ENCODE results near the gene HMG20B. TPM values are rescaled to one million over a fixed set of nuclear protein-coding genes. Genes with fewer than 3 reads are reported as not detected.

HMG20B gene
- total RNA-seq, result 10 to 100 TPM; 31.4 to 61.1 (median 36.6) TPM

DNA sequence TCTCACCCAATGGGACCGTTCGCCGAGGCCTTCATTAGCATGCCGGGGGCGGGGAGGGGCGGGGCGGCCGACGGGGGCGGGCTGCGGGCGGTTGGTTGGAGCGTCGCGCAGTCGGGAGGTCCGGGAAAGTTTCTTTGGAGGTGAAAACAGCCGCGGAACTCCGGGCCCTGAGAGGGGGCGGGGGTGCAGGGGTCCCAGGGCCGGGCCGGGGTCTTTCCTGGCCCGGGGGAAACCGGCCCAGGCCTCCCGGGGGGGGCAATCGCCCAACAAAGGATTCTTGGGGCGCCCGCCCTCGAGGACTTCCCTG is at the start of gene HMG20B:
HMG20B (plus strand) TSS at position 90 of the 307 bp plus-strand sequence. CDS start 366 bp downstream, outside the sequence.
- in situ Hi-C loops (cut with MboI; ENCODE audit: low sequenced_read_pairs in 4 of 4), result no loop called here
- no peak for ATAC-seq
- Histone ChIP-seq H3K4me1 (peaks cover 16 to 24% of the 10 kb centered on the region in 2 donors), H3K4me3 (peak within 1 kb of the TSS; percentile 84 to 97 (median 88)), H3K9me3 (no peaks in the 10 kb centered on the region), H3K27ac (peak within 1 kb of the TSS; percentile 78 to 90 (median 84)), H3K36me3 (no peaks in the 10 kb centered on the region), H3K27me3 (no peaks in the 10 kb centered on the region)
- intact Hi-C loops (cut with DNase I; ENCODE audit: low total_unique reads), result loop anchor here (1.0 to 2.0 kb wide), 3 partner anchors 16 to 66 kb away; partner anchors contain the start of genes CACTIN, FZR1 and MFSD12
- TF ChIP-seq POLR2A (IDR thresholded peaks at IDR 0.05), result peak; percentile 44 to 60
- TF ChIP-seq, protein P1, sequence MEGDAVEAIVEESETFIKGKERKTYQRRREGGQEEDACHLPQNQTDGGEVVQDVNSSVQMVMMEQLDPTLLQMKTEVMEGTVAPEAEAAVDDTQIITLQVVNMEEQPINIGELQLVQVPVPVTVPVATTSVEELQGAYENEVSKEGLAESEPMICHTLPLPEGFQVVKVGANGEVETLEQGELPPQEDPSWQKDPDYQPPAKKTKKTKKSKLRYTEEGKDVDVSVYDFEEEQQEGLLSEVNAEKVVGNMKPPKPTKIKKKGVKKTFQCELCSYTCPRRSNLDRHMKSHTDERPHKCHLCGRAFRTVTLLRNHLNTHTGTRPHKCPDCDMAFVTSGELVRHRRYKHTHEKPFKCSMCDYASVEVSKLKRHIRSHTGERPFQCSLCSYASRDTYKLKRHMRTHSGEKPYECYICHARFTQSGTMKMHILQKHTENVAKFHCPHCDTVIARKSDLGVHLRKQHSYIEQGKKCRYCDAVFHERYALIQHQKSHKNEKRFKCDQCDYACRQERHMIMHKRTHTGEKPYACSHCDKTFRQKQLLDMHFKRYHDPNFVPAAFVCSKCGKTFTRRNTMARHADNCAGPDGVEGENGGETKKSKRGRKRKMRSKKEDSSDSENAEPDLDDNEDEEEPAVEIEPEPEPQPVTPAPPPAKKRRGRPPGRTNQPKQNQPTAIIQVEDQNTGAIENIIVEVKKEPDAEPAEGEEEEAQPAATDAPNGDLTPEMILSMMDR (IDR thresholded peaks at IDR 0.05 in 4 of 5, conservative IDR thresholded peaks at IDR 0.05 in 1 of 5), result no peak
- DNase-seq, result no peak

DNA sequence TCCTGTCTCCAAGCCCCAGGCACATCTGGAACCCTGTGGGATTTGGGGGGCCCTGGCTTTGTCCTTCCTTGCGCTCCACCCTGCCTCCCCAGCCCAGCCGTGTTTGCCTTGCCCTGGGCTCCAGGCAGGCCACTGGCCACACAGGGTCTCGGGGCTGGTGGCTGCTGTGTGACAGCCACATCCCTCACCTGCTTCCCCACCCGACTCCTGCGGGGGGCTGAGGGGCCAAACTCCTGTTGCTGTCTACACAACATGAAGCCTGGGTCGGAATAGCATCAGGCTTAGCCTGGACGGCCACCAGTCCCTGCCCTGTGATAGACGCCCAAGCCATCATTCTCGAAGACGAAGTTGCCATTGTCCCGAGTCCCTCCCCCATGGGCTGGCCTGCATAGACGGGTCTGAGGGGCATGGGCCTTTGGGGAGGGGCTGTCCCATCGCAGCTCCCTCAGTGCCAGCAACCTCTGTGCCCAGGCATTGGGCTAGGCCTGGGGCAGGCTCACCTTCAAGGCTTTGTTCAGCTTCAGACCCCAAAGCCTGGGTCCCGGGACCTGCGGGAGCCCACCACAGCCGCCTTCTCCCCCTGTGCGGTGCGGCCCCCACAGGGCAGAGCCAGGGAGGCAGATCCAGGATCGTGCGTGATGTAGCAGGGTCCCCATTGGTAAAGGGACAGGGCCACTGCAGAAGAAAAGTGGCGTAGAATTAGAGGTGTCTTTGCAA is 49.2 kb upstream of the HMG20B start:
- in situ Hi-C loops (cut with MboI; ENCODE audit: low sequenced_read_pairs in 4 of 4) (no loop called here), intact Hi-C loops (cut with DNase I; ENCODE audit: low total_unique reads) (no loop called here)
- no peak for ATAC-seq

DNA sequence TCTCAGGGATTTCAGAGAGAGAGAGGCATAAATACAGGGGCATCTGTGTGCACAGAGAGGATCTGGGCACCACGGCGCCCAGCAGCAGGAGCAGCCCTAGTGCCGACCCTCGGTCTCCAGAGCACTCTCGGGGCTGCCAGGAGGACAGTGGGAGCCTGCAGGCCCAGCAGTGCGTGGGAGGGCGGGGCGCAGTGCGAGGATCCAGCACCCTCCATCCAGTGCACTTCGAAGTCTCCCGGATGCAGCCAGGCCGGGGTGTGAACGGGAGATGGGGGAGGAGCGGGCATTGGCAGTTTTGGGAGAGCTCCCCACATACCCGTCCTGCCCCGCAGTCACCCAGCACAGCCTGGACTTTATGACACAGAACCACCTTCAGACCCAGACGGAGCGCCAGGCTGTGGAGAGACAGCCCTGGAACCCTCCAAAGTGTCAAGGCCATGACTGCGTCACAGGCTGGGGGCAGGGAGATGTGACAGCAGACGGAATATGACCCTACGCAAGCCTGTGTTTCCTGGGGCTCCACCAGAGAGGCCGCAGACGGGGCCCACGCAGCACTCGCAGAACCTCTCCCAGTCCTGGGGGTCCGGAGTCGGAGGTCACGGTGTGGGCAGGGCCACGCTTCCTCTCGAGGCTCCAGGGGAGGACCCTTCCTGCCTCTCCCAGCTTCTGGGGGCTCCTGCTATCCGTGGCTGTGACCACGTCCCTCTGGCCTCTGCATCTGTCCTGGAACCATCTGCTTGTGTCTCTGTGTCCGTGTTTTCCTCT is 48.5 kb upstream of the HMG20B start:
- H3K27ac ChIP-seq, result no peak overlapping the region
- intact Hi-C loops (cut with DNase I; ENCODE audit: low total_unique reads) (no loop called here), in situ Hi-C loops (cut with MboI; ENCODE audit: low sequenced_read_pairs in 4 of 4) (no loop called here)
- H3K27me3 ChIP-seq, result no peaks in the 10 kb centered on the region
- H3K36me3 ChIP-seq, result peaks cover 0 to 52% of the 10 kb centered on the region in 2 donors
- ATAC-seq (no peak), DNase-seq (no peak)
- TF ChIP-seq, protein P1 (IDR thresholded peaks at IDR 0.05 in 4 of 5, conservative IDR thresholded peaks at IDR 0.05 in 1 of 5), result no peak
- H3K4me1 ChIP-seq, result no peaks in the 10 kb centered on the region
- H3K9me3 ChIP-seq, result no peaks in the 10 kb centered on the region
- no peak overlapping the region for H3K4me3 ChIP-seq

More for the DNA sequence above, 49.2 kb upstream of the HMG20B start:
- Histone ChIP-seq H3K27me3 (no peaks in the 10 kb centered on the region), H3K36me3 (peaks cover 0 to 52% of the 10 kb centered on the region in 2 donors), H3K27ac (no peak overlapping the region), H3K9me3 (no peaks in the 10 kb centered on the region), H3K4me3 (no peak overlapping the region), H3K4me1 (no peaks in the 10 kb centered on the region)
- TF ChIP-seq, protein P1 (IDR thresholded peaks at IDR 0.05 in 4 of 5, conservative IDR thresholded peaks at IDR 0.05 in 1 of 5), result no peak
- no peak for TF ChIP-seq POLR2A (IDR thresholded peaks at IDR 0.05)
- no peak for DNase-seq

DNA sequence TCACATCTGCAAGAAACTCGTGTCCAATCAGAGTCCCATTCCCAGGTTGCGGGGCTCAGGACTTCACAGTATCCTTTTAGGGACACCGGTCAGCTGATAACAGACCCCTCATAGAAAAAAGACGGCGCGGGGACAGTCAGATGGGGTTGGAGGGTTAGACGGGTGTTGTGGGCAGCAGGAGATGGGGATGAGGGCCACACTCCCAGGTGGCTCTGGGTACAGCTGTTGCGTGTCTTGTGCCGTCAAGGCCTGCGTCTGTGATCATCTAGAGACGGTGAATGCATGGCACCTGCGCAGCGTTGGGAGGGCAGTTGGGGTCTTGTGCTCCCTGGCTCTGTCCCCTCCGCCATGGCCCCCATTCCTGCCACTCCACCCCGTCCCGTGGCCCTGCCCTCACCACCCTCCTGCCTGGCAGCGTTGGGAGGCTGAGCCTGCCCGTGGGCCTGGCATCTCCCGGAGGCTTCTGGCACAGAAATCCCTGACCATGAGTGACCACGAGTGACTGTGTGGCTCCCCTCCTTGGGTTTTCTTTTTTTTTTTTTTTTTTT is 47.8 kb upstream of the HMG20B start:
- TF ChIP-seq, protein P1 (IDR thresholded peaks at IDR 0.05 in 4 of 5, conservative IDR thresholded peaks at IDR 0.05 in 1 of 5), result no peak
- TF ChIP-seq POLR2A (IDR thresholded peaks at IDR 0.05), result no peak
- no peaks in the 10 kb centered on the region for H3K9me3 ChIP-seq
- no peaks in the 10 kb centered on the region for H3K27me3 ChIP-seq
- intact Hi-C loops (cut with DNase I; ENCODE audit: low total_unique reads) (no loop called here), in situ Hi-C loops (cut with MboI; ENCODE audit: low sequenced_read_pairs in 4 of 4) (no loop called here)
- ATAC-seq (no peak), DNase-seq (no peak)
- peaks cover 0 to 52% of the 10 kb centered on the region in 2 donors for H3K36me3 ChIP-seq
- H3K4me1 ChIP-seq, result no peaks in the 10 kb centered on the region
- H3K27ac ChIP-seq, result no peak overlapping the region
- H3K4me3 ChIP-seq, result no peak overlapping the region
